Right renal cortex interstitium (tissue), 3 donors: ENCODE measurements around the gene SERPINF2. TPM values are rescaled to one million over a fixed set of nuclear protein-coding genes. Genes with fewer than 3 reads are reported as not detected.
"Not testable (repeated sequence)": the region's sequence is repeated elsewhere in the genome, so short reads cannot be mapped to it uniquely, and the experiment has no call there.

ENCODE experiments used
- DNase-seq, 3 donors: peaks; one replicate each; pipeline ENCODE4 v3.0.0-alpha.2; 2013; ENCODE audit warnings: low read depth in 3 of 3, low spot score in 2 of 3
- polyA plus RNA-seq, 3 donors: library from polyadenylated mRNA; unstranded; fragments of 120-200 nt; gene quantifications; one replicate each; pipeline ENCODE4 v1.2.1, GENCODE V29; 2013; ENCODE audit not compliant: insufficient read length in 3 of 3

SERPINF2 gene
- polyA plus RNA-seq, result 10 to 100 TPM; 68.0 to 90.0 (median 73.3) TPM

DNA sequence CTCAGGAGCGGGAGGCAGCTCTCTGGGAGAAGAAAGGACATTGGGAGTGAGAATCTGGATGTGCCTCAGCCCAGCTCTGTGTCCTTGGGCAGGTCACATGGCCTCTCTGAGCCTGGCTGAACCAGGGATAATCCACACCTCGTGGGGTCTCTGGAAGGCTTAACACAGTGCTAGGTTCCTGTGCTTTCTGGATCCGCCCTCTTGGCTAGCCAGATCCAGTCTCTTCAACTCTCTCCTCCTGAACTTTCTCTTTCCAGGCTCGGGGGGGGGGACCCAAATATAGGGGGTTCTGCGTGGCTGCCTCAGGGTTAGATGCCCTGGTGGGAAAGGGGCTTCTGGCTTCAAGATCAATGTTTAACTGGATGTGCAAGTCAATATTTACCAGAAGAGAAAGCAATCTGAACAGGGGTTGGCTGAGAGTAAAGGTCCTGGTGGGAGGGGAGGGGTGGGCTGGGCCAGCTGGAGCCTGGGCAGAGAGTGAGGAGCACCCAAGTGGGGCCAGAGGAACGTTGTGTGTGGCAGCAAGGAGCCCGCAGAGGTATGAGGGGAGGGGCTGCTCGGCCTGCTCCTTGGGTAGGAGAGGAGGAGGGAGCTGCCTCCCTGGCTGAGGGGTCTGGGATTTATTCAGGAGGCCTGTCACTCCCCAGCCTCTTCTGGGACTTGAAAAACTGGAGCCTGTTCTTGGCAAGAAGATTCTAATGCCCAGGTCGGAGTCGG, at the start of gene SERPINF2:
Gene SERPINF2, plus strand, starts transcription at position 501 of the 717 bp plus-strand sequence. CDS start 2,125 bp downstream, outside the sequence.
- no peak for DNase-seq

DNA sequence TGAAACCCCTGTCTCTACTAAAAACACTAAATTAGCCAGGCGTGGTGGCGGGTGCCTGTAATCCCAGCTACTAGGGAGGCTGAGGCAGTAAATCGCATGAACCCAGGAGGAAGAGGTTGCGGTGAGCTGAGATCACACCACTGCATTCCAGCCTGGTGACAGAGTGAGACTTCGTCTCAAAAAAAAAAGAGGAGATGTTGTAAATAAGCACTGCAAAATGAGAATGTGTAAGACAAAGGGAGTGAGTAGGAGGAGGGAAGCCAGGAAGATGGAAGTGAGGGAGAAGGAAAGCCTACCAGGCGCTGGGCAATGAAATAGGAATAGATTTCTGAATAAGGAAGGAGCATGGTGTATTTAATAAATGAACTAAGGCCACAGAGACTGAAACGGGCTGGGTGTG, 49.3 kb upstream of the SERPINF2 start:
- DNase-seq, result no peak

DNA sequence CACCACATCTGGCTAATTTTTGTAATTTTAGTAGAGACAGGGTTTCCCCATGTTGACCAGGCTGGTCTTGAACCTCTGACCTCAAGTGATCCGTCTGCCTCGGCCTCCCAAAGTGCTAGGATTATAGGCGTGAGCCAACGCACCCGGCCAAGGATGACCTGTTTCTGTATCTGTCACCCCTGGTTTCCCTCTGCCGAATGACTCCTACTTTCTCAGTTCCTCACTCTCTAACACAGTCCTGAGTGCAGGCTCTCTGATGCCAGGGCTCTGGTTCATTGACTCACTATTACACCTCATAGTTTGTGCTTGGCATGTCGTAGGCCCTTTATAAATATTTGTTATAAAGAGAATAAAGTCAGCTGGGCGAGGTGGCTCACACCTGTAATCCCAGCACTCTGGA, 47.3 kb upstream of the SERPINF2 start:
- no peak for DNase-seq

DNA sequence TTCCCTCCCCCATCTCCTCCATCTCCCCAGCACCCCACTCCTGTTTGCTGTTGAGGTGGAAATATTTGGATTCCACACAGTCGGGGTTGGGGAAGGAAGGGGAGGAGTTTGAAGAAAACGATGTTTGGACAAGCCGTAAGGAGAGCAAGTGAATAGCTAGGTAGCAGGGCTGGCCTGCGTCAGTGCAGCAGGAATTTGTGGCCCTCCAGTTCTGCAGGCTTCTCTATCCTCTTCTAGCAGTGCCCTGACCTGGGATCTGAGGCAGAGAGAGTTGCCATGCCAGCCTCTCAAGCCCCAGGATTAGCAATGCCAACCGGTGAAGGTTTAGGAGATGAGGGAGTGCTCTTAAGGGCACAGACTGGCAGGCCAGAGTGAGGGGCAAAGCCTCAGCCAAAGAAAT, 45.0 kb upstream of the SERPINF2 start:
- no peak for DNase-seq

DNA sequence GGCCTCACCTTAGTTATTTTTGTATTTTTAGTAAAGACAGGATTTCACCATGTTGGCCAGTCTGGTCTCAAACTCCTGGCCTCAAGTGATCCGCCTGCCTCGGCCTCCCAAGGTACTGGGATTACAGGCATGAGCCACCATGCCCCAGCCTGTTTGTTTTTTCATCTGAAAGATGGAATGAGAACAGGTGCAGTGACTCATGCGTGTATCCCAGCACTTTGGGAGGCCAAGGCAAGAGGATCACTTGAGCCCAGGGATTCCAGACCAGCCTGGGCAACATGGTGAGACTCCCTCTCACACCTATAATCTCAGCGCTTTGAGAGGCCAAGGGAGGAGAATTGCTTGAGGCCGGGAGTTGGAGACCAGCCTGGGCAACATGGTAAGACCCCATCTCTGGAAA, 42.8 kb upstream of the SERPINF2 start:
- not testable (repeated sequence) for DNase-seq

DNA sequence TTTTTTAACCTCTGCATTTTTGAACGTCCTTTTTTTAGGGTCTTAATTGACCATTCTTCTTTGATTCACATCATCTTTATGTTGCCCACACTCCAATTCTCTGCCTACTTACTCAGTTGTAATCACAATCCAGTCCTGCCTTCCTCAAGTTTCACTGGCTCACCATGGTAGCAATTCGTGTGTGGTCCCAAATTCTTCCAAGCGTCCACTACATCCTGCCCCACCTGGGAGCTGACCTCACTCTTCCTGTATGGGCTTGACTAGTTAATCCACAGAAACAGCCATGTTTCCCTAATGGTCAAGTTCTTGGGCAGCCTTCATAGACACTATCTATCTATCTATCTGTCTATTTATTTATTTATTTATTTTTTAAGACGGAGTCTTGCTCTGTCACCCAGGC, 39.6 kb upstream of the SERPINF2 start:
- no peak for DNase-seq

DNA sequence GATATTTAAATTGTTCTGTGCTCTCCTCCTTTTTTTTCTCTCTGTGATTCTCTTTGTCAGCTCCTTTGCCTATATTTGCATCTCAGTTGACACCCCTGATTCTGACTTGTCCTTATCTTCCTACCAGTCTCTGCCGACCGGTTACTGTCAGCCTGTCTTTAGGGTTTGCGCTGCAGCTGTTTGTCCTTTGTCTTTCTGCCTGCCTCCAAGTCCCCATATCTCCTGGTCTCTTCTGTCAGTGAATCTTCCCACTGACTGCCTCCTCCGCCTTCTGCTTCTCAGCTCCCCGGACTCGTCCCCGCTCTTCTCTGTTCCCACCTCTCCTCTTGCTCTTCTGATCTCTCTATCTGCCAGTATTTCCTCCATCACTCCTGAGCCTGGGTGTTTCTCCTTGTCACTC, 37.7 kb upstream of the SERPINF2 start:
- DNase-seq, result no peak

DNA sequence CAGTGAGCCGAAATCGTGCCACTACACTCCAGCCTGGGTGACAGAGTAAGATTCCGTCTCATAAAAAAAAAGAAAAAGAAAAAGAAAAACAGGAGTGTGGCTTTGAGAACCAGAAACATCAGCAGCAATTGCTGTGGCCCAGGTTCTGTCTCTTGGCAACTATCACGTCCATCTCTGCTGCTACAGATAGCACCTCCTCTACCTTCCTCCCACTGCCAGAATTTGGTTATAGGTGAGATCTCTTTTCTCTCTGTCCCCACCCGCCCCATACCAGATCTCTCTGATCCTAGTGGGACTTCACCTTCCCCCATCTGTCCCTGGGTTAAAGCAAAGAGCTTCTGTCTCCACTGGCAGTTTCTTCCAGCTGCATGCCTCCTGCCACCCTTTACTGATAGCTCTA, 35.6 kb upstream of the SERPINF2 start:
- DNase-seq, result no peak

DNA sequence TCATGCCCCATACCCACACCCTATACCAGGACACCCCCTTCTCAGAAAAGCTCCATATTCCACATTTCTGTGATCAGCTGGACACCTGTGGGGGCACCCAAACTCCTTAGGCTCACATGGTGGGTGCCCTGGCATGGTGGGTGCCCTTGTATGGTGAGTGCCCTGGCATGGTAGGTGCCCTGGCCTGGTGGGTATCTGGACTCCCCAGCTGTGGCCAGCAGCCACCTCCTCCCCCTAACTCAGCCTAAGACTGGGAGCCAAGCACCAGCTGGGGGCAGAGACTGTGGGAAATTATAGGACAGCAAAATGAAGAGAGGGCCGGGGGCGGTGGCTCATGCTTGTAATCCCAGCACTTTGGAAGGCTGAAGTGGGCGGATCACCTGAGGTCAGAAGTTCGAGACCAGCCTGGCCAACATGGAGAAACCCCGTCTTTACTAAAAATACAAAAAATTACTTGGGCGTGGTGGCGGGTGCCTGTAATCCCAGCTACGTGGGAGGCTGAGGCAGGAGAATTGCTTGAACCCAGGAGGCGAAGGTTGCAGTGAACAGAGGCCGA, 33.8 kb upstream of the SERPINF2 start:
- not testable (repeated sequence) for DNase-seq

DNA sequence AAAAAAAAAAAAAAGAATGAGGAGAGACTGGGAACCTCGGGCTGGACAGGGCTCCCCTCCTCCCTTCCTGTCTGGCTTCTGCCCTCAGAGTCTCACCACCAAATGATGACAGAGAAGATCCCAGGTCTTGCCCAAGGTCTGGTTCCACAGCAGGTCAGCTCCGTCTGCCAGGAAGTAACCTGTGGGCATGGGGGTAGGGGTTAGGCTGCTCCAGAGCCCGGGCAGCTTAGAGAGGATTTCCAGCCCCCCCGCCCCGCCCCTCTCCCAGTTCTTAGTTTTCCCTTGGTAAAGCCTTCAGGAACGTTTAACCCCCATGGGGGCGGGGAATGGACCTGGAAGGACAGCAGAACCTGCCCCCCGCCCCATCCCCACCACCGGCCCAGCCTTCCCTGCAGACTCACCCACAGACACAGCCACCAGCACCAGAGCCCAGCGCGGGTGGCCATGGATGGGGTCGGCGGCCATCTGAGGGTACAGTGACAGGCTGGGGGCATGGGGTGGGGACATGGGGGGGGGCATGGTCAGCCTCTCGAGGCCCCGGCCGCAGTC, 33.2 kb upstream of the SERPINF2 start:
- DNase-seq, result no peak

DNA sequence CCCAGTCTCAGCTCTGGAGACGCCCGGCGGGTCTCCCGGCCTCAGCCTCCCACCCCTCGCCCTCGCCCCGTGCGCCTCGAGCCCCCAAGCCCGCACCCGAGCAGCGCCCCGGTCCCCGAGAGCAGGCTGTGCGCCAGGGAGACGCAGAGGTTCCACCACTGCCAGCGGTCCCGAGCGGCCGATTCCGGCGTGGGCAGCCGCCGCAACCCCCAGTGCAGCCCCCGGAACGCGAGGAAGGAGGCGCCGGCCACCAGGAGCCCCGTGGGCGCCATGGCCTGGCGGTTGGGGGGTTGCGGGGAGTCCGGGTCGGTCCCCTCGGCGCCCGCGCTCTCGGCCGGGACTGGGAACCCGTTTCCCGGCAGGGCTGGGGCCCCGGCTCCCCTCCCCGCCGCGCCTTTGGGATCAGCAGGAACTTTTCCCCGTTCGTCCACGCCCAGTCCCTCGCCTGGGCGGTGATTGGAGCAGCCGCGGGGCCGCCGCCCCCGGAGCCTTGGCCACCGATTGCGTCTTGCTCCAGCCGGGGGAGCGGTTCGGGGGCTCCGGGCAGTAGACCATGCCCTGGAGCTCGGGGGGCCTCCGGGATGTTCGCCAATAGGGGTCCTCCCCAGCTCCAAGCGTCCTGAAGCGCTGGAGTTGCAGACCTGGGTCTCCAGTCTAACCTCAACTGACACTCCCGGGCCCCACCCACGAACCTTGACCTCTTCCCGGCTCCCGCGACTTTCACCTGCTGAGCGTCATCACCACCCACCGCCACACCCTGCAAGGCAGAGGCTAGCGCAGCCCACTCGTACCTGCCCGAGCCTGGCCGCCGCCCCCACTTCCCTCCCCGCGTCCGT, 32.5 kb upstream of the SERPINF2 start, which contains the start of gene TLCD2:
Gene TLCD2, minus strand, starts transcription at position 407 of the 836 bp plus-strand sequence. Its CDS starts 135 bp downstream, at position 272.
- no peak for DNase-seq

DNA sequence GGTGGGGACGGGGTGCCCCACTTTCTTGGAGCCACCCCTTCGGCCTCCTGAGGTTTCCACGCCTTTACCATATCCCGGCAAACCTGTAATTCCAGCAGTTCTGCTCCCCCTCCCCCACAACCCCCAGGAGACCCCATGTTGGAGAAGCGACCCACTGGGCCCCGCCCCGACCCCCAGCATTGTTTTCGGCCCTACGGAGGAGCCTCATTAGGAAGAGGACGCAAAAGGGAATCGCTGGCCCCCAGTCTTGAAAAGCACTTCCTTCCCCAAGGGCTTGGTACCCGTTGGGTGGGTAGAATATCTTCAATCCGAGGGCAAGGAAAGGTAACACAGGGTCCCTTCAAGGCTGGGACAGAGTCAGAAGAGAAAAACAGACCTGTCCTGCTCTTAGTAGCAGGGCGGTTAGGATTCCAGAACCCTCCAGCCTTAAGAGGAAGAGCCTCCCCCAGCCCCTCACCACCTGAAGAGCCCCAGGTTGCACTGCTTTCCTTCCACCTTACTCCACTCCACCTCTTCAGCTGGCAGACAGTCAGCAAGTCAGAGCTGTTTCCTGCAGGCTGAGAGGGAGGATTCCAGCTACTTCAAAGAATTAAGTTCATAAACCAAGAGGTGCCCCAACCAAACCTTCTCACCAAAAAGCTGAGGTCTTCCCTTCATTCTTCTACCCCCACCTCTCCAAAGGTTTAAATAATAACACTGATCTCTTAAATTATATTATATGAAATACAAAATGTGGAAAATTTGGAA, 31.7 kb upstream of the SERPINF2 start:
- no peak for DNase-seq

DNA sequence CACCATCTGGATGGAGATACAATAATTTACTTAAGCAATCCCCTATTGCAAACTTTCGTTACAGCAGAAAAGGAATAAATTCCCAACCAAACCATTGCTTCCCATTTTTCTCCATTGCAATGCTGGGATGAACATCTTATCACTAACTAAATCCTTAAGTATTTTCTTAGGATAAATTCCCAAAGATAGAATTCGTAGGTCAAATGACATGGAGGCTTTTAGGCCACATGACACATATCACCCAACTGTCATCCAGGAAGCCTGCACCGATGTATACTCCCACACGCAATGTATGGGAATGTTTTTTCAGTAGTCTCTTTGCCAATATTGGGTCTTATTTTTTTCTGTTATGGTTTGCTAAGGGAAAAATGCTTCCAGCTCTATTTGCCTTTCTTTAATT, 30.9 kb upstream of the SERPINF2 start:
- DNase-seq, result no peak

DNA sequence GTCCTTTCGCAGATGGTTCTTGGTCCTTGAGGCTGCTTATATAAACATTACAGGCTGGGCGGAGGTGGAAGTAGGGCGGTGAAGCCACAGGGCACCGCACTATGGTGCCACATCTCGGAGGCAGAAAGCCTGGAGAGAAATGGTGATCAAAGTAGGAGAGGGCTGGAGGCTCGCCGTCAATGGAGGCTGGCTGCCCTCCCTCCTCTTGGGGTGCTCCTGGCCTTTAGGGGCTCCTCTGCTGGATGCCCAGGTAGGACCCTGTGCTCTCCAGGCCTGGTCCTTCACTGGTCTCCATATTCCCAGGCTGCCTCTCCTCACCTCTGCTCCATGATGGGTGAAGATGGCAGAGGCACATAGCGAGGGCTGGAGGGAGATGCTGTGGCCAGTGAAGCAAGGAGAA, 30.4 kb upstream of the SERPINF2 start:
- DNase-seq, result no peak

DNA sequence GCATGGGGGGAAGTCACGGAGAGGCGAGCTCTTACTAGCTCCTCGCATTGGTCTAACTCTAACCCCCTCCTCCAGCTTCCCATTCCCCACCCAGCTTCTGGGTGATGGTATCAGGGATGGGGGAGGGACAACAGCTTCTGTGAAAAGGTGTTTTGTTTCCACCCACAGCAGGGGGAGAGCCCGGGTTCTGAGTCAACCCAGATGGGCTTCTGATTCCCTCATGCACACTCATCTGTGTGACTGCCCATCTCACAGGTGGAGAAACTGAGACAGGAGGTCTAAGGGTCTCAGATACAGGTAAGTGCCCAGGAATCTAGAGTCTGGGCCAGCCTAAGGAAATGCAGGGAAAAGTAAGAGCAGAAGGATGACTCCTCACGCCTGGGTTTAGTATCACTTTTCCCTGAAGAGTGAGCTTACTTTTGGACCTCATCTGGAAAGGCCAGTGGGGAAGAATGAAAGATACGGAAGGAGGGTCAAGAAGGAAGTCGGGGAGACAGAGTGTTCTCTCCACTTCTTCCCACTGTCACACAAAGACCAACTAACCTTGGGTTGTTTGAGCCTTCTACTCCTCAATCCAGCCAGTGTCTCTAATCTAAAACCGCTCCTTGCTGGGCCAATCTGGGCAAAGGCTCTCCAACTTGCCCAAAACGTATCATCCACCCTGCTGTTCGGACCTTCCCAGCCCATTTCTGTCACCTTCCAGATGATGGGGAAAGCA, 29.4 kb upstream of the SERPINF2 start:
- no peak for DNase-seq

DNA sequence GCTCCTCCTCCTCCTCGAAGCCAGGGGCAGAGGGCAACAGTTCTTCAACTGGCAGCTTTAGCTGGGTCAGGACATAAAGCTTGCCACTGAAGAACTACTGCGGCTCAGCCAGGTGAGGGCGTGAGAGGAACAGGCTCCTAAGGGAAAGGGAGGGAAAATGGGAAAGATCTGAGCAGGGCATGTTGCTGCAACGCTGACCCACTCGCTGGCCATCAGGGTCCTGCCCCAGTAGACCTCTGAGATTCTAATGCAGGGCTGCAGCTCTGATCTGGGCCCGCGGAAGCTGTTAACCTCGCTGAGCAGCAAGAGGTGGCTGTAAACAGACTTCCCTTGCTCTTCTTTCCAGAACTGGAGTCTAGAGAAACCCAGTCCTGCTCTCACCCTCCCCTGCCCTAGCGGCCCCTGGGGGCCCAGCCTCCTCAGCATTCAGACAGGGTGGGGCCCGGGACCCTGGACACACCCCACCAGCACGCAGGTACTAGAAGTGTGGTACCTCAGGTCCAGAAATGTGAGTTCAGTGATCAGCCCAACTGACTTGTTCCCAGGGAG, 28.7 kb upstream of the SERPINF2 start:
- no peak for DNase-seq

DNA sequence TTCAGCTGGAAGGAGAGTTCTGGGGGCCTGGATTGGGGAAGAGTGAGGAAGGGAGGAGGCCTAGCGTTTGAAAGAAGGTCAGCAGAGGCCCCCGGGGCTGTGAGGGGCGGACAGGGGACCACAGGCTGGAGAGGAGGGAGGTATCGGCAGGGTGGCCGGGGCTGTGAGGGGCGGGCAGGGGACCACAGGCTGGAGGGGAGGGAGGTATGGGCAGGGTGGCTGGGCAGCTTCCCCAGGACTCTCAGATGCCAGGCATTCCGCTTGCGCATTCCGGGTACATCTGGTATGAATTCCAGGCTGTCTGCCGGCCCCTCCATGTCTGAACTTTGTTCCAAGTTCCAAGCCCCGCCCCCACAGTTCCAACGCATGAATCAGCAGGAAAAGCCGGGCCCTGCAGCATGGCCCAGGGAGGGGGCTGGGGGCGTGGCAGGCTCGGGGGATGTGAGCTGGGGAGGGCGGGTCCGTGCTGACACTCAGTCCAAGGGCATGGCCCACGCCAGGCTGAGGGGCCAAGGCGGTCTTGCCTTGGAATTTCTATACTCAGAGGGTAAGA, 28.2 kb upstream of the SERPINF2 start:
- peak in 2 of 3 donors; percentile 85 to 87 for DNase-seq

DNA sequence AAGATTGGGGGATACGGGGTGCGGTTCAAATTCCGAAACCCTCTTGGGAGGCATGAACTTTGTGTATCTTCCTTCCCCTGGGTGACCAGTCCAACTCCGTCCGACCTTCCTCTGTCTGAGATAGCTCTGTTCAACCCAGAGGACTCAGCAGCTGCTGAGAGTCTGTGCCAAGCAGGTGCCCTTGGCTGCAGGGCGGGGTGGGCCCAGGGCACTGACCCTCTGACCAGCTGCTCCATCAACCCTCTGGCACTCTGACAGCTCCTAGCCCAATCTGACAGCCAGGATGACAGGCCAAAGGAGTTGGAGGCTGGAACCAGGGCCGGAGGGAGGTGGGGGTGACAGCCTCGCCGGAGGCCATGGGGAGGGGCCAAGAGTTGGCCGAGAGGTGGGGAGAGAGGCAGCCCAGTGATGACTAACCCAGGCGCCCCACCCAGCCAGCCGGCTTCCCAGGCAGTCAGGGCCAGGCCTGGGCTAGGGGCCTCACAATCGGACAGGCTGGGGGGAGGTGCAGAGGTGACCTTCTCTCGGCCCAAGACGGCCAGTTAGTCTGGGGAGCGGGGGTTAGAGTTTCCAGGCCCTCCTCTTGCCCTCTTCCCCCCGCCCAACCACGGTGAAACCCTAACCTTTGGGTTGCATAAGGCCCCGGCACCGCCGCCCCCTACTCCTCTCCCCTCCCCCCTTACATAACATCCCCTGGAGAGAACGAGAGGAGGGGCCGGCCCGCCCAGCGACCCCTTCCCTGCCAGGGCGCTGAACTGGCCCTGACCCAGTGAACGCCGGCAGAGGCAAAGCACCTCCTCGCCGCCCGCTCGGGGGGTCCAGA, 27.5 kb upstream of the SERPINF2 start:
- DNase-seq, result no peak

DNA sequence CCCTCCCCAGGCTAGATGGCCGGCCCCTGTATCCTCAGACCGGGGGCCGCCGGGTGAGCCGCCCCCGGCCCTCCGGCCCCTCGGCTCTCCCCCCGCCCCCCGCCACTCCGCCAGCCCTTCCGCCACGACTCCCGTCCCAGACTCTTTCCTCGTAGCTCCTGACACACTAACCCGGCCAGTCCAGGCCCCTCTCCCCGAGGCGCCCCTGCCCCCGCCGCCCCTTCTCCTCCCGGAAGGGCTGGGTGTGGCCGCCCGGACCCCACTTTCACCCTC, 26.9 kb upstream of the SERPINF2 start:
- no peak for DNase-seq
